Astrocyte of the hippocampus (primary cell): ENCODE measurements around the gene C22orf42.
"Not testable (repeated sequence)": the region's sequence is repeated elsewhere in the genome, so short reads cannot be mapped to it uniquely, and the experiment has no call there.

Experiments used
- DNase-seq: peaks from one replicate; pipeline ENCODE4 v3.0.0; 2011; ENCODE audit warnings: low read depth, low spot score

C22orf42 gene

GRCh38 chr22:32185821-32186220 is 26.7 kb upstream of the C22orf42 start:
- no peak for DNase-seq

GRCh38 chr22:32183625-32184024 is 24.5 kb upstream of the C22orf42 start:
- no peak for DNase-seq

- DNase-seq, result no peak
Measured at GRCh38 chr22:32181043-32181442, 21.9 kb upstream of the C22orf42 start.

- DNase-seq, result no peak
Measured at GRCh38 chr22:32177221-32177765, 18.2 kb upstream of the C22orf42 start.

- no peak for DNase-seq
Measured at GRCh38 chr22:32175683-32176644, 16.9 kb upstream of the C22orf42 start.

GRCh38 chr22:32175115-32175514 is 16.0 kb upstream of the C22orf42 start:
- DNase-seq, result no peak

GRCh38 chr22:32165681-32166080 is 6.6 kb upstream of the C22orf42 start:
- no peak for DNase-seq

GRCh38 chr22:32164075-32164860 is 5.2 kb upstream of the C22orf42 start:
- no peak for DNase-seq

GRCh38 chr22:32160411-32160810 is 1.3 kb upstream of the C22orf42 start:
- not testable (repeated sequence) for DNase-seq

- DNase-seq, result not testable (repeated sequence)
Measured at GRCh38 chr22:32157632-32158031, 1.5 kb downstream of the C22orf42 start.

- DNase-seq, result not testable (repeated sequence)
Measured at GRCh38 chr22:32154727-32155126, 4.4 kb downstream of the C22orf42 start.

GRCh38 chr22:32151641-32152040 is 7.5 kb downstream of the C22orf42 start:
- DNase-seq, result not testable (repeated sequence)

- not testable (repeated sequence) for DNase-seq
Measured at GRCh38 chr22:32150647-32151046, 8.5 kb downstream of the C22orf42 start.

GRCh38 chr22:32148372-32148771 is 10.7 kb downstream of the C22orf42 start:
- not testable (repeated sequence) for DNase-seq

GRCh38 chr22:32147128-32147527 is 12.0 kb downstream of the C22orf42 start:
- DNase-seq, result not testable (repeated sequence)

GRCh38 chr22:32144496-32145274 is 14.4 kb downstream of the C22orf42 start:
- no peak for DNase-seq

GRCh38 chr22:32142600-32142999 is 16.5 kb downstream of the C22orf42 start:
- DNase-seq, result no peak

GRCh38 chr22:32140688-32141087 is 18.4 kb downstream of the C22orf42 start:
- DNase-seq, result not testable (repeated sequence)

GRCh38 chr22:32138576-32138975 is 20.5 kb downstream of the C22orf42 start:
- not testable (repeated sequence) for DNase-seq

- peak; percentile 8 for DNase-seq
Measured at GRCh38 chr22:32137731-32138324, 21.3 kb downstream of the C22orf42 start.

GRCh38 chr22:32136881-32137280 is 22.2 kb downstream of the C22orf42 start:
- DNase-seq, result not testable (repeated sequence)
